Fibroblast of pulmonary artery (primary cell): Measurements from ENCODE around the gene ZNF574.

ENCODE experiments used
- DNase-seq: peaks from one replicate; pipeline ENCODE4 v3.0.0-alpha.2; 2010; ENCODE audit warnings: low read depth
- H3K4me3 ChIP-seq: replicated peaks from 2 replicates; pipeline ENCODE4 v1.5.1; 2011; ENCODE audit warnings: low read depth, mild to moderate bottlenecking, control low read depth, low read length, moderate library complexity
- TF ChIP-seq, protein P1 (sequence below): IDR thresholded peaks from 2 replicates; pipeline ENCODE4 v1.5.1; 2011; ENCODE audit warnings: mild to moderate bottlenecking, control low read depth, low read length, inconsistent platforms; ENCODE audit errors: missing control alignments

The ZNF574 gene

DNA sequence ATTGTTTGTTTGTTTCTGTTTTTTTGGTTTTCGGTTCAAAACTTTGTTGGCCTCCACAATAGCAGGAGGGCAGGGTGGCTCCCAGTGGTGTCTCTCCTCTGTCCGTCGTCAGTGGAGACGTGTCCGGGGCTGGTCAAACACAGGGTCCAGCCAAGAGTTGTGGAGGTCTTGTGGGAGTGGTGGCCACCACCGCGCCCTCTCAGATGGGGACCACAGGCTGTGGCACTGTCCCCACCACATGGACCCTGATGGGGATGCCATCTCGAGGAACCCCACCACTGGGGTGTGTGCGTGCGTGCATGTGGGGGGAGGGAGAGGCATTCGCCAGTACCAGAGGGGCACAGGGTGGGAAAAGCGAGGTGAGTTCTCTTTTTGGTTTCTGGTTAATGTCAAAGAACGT is 13.8 kb downstream of the ZNF574 start:
- TF ChIP-seq, protein P1, sequence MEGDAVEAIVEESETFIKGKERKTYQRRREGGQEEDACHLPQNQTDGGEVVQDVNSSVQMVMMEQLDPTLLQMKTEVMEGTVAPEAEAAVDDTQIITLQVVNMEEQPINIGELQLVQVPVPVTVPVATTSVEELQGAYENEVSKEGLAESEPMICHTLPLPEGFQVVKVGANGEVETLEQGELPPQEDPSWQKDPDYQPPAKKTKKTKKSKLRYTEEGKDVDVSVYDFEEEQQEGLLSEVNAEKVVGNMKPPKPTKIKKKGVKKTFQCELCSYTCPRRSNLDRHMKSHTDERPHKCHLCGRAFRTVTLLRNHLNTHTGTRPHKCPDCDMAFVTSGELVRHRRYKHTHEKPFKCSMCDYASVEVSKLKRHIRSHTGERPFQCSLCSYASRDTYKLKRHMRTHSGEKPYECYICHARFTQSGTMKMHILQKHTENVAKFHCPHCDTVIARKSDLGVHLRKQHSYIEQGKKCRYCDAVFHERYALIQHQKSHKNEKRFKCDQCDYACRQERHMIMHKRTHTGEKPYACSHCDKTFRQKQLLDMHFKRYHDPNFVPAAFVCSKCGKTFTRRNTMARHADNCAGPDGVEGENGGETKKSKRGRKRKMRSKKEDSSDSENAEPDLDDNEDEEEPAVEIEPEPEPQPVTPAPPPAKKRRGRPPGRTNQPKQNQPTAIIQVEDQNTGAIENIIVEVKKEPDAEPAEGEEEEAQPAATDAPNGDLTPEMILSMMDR: no peak
- no peak for DNase-seq

DNA sequence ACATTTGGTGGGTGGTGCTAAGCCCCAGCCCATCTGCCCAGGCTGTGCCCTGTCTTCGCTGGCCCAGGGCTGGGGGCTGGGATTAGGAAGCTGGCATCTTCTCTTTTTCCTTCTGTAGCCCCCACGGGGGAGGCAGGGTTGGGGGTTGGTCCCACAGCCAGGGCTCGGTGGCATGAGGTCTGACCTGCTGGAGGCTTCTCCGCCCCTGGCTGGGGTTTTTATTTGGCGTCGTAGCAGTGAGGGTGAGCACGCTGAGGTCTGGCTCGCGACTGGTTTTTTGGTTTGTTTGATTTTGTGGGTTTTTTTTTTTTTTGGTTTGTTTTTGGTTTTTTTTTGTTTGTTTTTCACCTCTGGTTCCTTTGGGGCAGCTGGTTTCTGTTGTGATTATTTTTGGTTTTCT is 14.7 kb downstream of the ZNF574 start:
- no peak for DNase-seq
- TF ChIP-seq, protein P1: no peak
- no peak overlapping the region for H3K4me3 ChIP-seq

More for the DNA sequence above, 13.8 kb downstream of the ZNF574 start:
- no peak overlapping the region for H3K4me3 ChIP-seq

DNA sequence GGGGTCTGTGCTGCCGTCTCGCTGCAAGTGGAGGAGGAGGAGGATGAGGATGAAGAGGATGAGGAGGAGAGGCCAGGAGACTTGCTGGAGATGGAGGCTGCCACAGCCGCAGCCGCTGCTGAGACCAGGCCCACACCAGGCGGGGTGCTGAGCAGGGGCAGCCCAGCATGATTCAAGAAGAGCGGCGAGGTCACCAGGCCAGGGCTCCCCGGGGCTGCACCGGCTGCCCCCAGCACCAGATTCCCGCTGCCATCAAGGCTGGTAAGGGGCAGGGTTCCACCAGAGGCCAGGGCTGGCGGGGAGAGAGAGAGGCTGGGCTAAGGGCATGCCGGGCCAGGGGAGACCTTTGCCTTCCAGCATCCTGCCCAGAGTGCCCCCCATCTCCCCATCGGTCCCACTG is 15.3 kb downstream of the ZNF574 start:
- TF ChIP-seq, protein P1: no peak
- no peak overlapping the region for H3K4me3 ChIP-seq
- DNase-seq: no peak

DNA sequence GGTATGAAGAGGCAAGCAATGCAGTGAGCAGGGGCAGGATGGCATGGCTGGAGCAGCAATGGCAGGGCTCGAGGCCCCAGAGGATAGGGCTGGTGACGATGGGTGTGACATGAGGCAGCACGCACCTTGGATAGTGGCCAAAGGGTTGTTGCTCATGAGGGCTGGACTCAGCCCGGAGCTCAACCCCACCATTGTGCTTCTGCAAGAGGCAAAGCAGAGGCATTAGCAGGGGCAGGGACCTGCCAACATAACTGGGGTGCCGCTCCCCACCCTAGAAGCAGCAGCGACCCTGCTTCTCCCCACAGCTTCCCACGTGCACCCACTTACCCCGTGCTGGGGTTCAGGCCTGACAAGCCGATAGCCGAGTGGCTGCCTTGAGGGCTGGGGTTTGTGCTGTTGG is 15.8 kb downstream of the ZNF574 start:
- peak; percentile 69 for DNase-seq
- H3K4me3 ChIP-seq: no peak overlapping the region
- TF ChIP-seq, protein P1: no peak

DNA sequence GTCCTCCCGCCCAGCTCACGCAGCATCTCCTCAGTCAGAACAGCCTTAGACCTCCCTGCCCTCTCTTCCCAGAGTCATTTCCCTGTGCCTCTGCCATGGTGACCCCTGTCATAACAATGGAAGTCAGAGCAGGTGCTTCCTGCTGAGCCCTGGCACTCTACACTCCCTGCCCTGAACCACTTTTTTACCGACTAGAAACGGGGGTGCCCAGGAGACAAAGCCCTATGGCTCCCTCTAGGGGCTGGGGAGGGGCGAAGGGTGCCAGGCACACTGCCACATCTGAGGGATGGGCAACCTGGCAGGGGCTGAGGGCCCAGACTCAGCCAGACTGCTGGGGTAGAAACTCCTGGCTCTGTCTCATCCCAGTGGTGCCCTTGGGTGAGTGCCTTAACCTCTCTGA is 16.4 kb downstream of the ZNF574 start:
- DNase-seq: peak; percentile 26
- TF ChIP-seq, protein P1: peak; percentile 51
- H3K4me3 ChIP-seq: no peak overlapping the region

DNA sequence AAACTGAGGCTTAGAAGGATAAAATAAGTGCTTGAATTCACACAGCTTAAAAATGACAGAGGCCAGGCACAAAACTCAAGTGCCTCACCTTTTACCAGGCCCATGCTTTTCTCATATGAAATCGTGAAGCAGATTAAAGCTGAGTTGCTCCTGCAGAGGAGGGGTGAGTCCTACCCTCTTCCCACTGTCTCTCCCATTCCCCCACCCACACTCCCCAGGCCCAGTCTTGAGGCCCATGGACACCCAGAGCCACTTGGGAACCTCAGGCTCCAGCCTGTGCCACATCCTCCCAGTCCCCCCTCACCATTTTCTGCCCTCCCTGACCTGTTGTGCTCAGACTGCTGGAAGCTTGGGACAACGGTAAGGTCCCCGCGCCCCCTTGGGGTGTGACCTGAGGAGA is 17.5 kb downstream of the ZNF574 start:
- TF ChIP-seq, protein P1: no peak
- no peak for DNase-seq
- H3K4me3 ChIP-seq: no peak overlapping the region

DNA sequence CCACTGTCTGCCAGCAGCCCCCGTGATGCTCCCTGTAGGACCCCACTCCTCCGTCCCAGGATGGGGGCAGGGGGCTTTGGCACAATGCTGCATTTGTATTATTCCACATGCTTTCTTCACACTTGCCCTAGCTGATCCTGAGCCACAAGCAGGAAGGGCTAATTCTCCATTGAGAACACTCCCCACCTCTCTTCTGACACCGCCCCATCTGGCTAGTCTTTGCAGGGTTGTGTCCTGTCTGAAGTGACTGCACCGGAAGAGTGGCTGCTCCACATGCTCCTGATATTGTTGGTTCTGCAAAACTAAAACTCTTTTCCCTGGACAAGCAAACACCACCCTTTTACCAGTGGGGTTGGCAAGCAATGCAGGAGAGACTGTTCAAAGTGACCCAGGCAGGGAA is 18.0 kb downstream of the ZNF574 start:
- H3K4me3 ChIP-seq: no peak overlapping the region
- DNase-seq: no peak
- TF ChIP-seq, protein P1: no peak
